ENCODE data around the gene TRMU.
A peak's percentile ranks its signal among the peaks of the same experiment; 100 is the strongest.

DNA sequence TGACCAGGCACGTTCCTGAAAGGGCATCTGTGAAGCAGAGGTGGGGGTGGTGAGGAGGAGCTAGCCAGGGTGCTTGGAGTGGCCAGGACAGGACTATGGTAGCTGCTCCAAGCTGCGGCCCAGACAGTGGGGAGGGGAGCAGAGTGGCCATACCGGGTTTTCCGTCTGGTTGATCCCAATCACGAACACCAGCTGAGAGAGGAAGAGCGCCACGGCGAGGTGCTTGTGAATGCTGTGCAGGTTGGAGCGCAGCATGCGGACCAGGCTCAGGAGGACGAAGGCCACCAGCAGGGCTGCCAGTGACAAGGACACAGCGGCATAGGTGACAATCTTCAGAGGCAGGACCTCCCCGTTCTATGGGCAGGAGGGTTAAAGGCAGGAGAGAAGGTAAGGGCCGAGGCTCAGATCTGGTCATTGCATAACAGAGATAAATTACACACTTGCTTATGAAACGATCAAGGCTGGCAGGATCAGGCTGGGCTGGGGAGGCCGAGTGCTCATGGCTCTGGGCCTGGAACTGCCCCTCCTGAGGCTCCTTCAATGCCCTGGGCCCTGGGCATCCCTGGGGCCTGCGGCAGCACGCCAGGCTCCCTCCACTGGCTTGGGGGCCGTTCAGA, 41.5 kb downstream of the TRMU start:
- TF ChIP-seq, protein P1, sequence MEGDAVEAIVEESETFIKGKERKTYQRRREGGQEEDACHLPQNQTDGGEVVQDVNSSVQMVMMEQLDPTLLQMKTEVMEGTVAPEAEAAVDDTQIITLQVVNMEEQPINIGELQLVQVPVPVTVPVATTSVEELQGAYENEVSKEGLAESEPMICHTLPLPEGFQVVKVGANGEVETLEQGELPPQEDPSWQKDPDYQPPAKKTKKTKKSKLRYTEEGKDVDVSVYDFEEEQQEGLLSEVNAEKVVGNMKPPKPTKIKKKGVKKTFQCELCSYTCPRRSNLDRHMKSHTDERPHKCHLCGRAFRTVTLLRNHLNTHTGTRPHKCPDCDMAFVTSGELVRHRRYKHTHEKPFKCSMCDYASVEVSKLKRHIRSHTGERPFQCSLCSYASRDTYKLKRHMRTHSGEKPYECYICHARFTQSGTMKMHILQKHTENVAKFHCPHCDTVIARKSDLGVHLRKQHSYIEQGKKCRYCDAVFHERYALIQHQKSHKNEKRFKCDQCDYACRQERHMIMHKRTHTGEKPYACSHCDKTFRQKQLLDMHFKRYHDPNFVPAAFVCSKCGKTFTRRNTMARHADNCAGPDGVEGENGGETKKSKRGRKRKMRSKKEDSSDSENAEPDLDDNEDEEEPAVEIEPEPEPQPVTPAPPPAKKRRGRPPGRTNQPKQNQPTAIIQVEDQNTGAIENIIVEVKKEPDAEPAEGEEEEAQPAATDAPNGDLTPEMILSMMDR (IDR thresholded peaks at IDR 0.05) = peak in 2 of 4 donors; percentile 5 to 12
- TF ChIP-seq POLR2A (IDR thresholded peaks at IDR 0.05) = no peak
